Right ventricle myocardium inferior (tissue), 1 donor: Measurements from ENCODE around the gene CDH3. TPM values are rescaled to one million over a fixed set of nuclear protein-coding genes. Genes with fewer than 3 reads are reported as not detected.

ENCODE experiments used
- total RNA-seq: library from RNA; stranded (reverse); fragmentation: NEBNext Ultra II Directional; extraction: Animal tissue kit (Norgen Biotek cat#: 25700); gene quantifications from one replicate; pipeline ENCODE4 v1.2.1, GENCODE V29; 2021
- donor health status: DM: no; HTN: yes; CAD: no; lungs with severe emphysema.

Gene CDH3
- total RNA-seq, 1 donor from 2014 or later: not detected

Other genes with a start within 250 kb of the CDH3 start
- 0.38 TPM for gene SMPD3, start 196.8 kb upstream of the CDH3 start, total RNA-seq
- gene ZFP90, start 106.0 kb upstream of the CDH3 start, total RNA-seq: 9.5 TPM
- gene CDH1, start 92.0 kb downstream of the CDH3 start, total RNA-seq: not detected
- gene TANGO6, start 198.2 kb downstream of the CDH3 start, total RNA-seq: 9.3 TPM